GM19395 (cell line): Measurements from ENCODE around the gene APBB3.
"Not testable (repeated sequence)": the region's sequence is repeated elsewhere in the genome, so short reads cannot be mapped to it uniquely, and the experiment has no call there.

Source experiments
- ATAC-seq: cut with Tn5 transposase; IDR thresholded peaks from one replicate; pipeline ENCODE4 v1.9.1; 2021; ENCODE audit warnings: mild to moderate bottlenecking, moderate library complexity; ENCODE audit not compliant: unreplicated experiment

Gene APBB3, protein sequence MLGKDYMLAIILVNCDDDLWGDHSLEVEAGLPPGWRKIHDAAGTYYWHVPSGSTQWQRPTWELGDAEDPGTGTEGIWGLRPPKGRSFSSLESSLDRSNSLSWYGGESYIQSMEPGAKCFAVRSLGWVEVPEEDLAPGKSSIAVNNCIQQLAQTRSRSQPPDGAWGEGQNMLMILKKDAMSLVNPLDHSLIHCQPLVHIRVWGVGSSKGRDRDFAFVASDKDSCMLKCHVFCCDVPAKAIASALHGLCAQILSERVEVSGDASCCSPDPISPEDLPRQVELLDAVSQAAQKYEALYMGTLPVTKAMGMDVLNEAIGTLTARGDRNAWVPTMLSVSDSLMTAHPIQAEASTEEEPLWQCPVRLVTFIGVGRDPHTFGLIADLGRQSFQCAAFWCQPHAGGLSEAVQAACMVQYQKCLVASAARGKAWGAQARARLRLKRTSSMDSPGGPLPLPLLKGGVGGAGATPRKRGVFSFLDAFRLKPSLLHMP

DNA sequence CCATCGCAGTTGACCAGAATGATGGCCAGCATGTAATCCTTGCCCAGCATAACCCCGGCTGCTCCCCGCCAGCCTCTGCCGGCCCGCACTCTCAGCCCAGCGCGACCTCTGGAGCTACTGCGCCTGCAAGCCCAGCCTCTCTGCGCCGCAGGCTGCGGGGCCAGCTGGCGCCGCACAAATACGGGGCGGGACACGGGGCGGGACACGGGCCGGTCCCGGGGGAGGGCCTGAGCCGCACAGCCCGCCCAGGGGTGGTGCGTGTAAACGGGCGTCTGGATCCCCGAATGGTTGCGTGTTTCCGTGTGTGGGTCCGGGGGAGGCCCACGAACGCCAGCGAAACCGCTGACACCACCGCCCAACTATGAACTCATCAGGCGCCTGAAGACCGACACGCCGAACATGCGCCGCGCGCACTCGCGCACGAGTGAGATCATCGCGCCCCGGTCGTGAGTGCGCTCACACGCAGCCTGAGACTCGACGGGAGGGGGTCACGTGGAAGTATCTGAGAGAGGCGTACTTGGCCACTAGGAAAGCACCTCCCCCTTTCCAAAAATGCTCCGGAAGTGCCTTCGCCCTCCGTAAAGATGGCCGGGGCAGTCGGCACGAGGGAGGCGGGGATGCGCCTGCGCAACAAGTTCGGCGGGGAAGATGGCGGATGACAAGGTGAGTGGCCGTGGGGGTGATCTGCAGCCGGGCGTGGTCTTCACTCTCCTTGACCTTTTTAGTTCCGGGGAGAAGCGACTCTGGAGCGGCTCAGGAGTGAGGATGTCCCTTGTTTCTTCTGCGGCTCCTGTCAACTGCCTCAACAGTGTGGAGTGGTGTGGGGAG, at the start of gene APBB3, which contains the start of gene SLC35A4:
Gene APBB3 (minus strand): TSS at position 403 of the 828 bp plus-strand sequence. CDS start 353 bp downstream, at position 50.
Gene SLC35A4 (plus strand): TSS at position 633 of the 828 bp plus-strand sequence. CDS start 2,342 bp downstream, outside the sequence.
- peak; percentile 90 for ATAC-seq

DNA sequence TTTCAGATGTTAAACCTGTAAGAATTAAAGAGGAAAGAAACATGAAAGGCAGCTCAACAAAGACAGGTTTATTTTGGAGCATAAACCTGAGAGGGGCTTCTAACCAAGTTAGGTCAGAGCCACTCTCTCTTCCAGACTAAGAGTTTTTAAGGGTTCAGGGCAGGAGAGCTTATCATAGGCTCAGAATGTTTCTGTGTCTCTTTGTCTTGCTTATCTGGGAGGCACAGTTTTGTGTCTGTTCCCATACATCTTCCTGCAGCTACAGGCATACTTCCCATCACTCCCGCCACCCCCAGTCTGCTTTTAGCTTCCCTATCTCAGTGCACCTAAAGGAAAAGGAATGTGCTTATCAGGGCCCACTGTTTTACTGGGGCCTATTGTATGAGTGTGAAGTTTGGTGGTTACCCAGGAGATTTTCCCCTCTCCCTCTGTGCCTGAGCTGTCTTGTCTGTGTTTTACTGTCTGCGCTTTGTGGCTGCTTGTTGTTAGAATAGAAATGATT, 46.7 kb upstream of the APBB3 start:
- no peak for ATAC-seq

DNA sequence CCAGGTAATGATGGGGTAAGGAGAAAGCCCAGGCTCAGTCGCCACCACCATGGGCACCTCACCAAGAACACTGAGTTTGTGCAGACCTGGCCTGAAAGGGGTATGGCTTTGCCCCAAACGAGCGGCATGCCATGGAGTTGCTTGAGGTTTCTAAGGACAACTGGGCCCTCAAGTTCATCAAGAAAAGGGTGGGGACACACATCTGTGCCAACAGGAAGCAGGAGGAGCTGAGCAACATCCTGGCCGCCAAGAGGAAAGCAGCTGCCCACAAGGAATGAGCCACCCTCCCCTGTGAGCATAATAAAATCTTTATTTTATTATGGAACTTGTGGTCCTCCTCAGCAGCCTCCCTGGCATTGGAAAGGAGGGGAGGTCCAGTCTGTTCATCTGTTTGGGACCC, 44.7 kb upstream of the APBB3 start:
- ATAC-seq, result no peak

DNA sequence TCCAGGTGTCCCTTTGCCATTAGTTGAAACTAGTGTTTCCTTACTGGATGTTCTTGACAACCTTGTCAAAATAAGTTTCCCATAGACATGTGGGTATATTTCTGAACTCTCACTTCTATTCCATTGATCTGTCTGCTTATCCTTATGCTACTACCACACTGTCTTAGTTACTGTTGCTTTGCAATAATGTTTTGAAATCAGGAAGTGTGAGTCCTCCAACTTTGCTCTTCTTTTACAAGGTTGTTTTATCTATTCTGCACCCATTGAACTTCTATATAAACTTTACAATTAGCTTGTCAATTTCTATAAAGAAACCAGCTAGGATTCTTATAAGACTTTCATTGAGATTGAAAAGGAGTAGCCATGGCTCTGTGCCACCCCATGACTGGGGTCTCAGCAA, 44.3 kb upstream of the APBB3 start:
- no peak for ATAC-seq

DNA sequence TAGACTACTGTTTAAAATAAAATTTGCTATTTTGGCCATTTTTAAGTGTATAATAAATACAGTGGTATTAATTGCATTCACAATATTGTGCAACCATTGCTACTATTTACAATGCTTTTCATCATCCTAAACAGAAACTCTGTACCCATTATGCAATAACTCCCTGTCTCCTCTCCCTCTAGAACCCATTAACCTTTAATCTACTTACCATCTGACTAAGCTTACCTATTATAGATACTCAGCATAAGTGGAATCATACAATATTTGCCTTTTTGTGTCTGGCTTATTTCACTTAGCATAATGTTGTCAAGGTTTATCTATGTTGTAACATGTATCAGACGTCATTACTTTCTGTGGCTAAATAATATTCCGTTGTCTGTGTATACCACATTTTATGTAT, 42.6 kb upstream of the APBB3 start:
- no peak for ATAC-seq

DNA sequence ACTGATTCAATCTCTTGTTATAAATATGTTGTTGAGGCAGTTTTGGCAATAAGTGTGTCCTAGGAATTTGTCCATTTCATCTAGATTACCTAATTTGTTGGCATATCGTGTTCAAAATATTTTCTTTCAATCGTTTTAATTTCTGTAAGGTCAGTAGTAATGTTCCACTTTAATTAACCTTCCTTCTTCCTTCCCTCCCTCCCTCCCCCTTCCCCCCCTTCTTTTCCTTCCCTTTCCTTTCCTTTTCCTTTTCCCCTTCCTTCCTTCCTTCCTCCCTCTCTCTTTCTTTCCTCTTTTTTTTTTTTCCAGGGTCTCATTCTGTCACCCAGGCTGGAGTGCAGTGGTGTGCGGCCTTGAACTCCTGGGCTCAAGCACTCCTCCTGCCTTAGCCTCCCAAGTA, 41.5 kb upstream of the APBB3 start:
- ATAC-seq, result no peak

DNA sequence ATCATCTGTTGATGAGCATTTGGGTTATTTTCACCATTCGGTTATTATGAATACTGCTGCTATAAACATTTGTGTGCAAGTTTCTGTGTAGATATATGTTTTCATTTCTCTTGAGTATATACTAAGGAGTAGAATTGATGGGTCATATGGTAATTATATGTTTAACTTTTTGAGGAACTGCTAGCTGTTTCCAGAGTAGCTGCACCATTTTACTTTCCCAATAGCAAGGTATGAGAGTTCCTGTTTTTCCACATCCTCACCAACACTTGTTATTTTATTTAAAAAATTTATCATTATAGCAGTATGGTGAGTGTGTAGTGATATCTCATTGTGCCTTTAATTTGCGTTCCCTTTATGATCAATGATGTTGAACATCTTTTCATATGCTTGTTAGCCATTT, 39.3 kb upstream of the APBB3 start:
- no peak for ATAC-seq

DNA sequence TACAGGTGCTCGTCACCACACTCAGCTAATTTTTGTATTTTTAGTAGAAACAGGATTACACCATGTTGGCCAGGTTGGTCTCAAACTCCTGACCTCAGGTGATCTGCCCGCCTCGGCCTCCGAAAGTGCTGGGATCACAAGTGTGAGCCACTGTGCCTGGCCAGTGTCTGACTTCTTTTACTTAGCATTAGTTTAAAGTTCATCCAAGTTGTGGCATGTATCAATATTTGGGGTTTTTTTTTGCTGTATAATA, 39.0 kb upstream of the APBB3 start:
- ATAC-seq, result not testable (repeated sequence)

DNA sequence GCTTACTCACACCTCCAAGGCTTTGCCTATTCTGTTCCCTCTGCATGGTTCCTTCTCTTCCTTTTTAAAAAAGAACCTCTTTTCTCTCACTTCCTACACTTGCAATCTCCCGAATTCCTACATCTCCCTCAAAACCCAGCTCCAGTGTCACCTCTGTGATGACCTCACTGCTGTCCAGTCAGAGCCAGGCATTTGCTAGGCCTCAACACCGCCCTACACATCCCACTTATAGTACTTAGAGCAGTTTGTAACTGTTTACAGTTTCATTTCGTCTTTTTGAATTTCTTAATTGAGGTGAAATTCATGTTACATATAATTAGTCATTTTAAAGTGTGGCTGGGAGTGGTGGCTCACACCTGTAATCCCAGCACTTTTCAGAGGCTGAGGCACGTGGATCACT, 37.7 kb upstream of the APBB3 start:
- ATAC-seq, result no peak

DNA sequence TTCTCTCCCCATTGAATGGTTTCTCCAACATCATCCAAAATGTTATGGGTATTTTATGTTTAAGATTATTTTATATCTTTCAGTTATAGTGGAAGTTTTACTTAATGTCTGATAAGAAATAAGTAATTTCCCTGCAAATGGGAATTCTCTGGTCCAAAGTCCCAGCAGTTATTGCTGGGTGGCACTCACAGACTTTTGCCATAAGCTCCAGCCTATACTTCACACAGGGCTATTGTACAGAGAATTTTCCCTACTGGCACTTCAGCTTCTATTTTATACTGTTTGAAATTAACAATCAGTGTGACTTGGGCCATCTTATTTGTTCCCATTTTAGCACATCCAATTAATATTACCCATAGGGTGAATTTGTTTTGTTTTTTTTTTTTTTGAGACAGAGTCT, 35.7 kb upstream of the APBB3 start:
- ATAC-seq, result no peak

DNA sequence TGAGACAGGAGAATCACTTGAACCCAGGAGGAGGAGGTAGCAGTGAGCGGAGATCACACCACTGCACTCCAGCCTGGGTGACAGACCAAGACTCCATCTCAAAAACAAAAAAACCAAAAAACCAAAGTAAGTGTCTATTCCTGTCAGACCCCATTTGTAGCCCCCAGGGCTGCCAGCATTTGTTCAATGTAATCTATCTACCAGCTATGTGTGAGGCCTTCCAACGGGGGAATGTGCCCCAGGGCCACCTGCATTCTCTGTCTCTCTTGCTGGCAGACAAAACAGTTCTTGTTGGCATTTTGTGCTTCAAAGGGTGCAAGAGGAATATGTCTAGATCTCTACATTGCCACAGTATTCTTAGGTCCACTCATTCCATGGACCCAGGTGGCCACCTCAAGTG, 34.4 kb upstream of the APBB3 start:
- no peak for ATAC-seq

DNA sequence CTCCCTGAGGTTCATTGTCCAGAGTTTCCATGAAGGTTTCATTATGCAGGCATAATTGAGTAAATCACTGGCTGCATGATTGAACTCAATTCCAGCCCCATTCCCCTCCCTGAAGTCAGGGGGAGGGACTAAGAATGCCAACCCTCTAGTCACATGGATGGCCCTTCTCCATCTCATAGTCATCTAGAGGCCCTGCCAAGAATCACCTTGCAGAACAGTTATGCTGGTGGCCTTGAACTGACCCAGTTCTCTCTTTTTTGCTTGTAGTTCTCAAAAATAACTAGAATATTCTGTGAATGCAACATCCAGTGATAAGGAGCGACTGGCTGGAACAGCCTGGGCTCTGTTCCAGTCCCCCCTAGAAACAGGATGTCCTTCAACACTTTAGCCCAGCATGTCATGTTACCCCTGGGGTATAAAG, 31.9 kb upstream of the APBB3 start:
- no peak for ATAC-seq

DNA sequence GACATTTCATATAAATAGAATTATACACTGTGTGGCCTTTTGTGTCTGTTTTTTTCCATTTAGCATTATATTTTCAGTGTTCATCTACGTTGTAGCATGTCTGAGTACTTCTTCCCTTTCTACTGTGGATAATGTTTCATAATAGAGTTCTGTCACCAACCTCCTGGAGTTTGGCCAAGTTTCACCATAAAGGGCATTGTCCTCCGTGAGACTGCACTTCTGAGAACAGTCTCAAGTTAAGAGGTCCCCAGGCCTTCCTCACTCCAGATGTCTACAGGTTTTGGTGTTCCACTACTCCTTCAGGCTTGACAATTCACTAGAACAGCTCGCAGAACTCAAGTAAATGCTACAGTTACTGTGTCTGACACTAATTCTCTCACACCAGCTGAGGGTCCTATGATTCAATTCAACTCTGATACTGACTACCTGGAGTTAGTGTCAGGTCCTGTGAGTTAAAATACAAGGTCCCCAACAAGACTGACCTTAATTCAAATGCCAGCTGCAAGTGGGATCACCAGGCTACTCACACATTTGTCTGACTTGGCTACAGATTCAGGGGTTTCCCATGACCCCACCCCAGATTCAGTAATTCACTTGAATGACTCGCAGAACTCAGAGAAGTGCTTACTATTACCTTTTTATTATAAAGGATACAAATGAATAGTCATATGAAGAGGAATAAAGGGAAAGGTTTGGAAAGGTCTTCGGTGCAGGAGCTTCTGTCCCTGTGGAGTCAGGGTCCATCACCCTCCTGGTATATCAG, 31.3 kb upstream of the APBB3 start:
- no peak for ATAC-seq

DNA sequence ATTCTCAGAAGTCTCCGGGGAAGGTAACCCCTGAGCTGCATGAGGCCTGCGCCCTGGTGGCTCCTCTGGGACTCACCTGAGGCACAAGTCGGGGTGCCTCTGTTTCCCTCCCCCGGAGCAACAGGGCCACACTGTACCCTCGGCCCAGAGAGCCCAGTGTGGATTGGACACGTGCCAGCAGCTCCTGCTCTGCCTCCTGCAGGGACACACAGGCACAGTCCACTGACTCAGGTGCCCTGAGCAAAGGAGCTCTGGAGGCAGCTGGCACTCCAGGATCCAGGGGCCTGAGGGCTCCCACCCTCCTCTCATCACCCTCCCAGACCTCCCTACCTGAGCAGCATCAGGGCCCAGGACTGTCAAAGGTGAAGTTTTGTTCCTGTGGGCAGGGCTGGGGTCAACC, 29.8 kb upstream of the APBB3 start:
- no peak for ATAC-seq

DNA sequence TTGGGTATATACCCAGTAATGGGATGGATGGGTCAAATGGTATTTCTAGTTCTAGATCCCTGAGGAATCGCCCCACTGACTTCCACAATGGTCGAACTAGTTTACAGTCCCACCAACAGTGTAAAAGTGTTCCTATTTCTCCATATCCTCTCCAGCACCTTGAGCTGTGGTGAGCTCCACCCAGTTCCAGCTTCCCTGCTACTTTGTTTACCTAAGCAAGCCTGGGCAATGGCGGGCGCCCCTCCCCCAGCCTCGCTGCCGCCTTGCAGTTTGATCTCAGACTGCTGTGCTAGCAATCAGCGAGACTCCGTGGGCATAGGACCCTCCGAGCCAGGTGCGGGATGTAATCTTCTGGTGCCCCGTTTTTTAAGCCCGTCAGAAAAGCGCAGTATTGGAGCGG, 28.7 kb upstream of the APBB3 start:
- ATAC-seq, result not testable (repeated sequence)

DNA sequence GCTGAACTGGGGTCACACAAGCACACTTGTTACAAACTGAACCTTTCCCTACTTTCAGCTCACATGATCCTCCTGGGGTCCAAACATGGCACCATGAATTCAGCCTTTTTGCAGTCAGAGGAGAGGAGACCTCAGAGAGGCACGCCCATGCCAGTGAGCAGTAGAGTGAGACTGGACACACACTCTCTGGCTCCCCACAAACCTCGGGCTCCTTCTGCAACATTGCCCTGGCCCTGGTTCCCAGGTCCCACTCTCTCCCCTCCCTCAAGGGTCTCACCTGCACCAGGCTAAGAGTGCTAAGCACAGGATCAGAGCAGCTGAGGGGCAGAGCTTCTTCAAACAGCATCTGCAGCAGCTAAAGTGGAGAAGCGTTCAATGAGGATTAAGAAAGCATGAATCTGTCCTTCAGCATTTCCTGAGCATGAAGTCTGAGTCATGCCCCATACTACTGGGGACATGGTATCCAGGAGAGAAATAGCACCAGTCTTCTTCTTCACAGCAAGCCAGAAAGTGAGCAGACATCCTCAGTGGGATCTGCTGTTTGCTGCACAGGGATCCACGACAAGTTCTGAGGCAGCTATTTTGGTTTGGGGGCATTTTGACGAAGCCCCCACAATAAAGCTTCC, 27.5 kb upstream of the APBB3 start:
- no peak for ATAC-seq

DNA sequence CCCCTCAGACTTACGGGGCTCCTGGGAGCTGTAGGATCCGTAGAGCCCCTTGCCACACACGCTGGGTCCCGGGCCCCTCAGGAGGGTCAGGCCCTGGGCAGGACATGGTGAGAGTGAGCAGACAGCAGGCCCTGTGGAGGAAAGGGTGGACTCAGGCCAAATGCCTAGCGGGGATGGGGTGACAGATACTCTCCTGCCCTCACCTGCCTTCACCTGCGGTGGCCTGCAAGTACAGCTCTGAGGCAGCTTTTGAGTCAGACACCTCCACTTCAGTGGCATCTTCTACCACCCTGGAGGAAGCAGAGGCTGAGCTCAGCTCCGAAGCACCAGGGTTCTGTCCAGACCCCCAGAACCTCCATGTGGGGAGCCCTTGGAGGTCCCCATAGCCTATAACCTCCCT, 26.5 kb upstream of the APBB3 start:
- ATAC-seq, result no peak

DNA sequence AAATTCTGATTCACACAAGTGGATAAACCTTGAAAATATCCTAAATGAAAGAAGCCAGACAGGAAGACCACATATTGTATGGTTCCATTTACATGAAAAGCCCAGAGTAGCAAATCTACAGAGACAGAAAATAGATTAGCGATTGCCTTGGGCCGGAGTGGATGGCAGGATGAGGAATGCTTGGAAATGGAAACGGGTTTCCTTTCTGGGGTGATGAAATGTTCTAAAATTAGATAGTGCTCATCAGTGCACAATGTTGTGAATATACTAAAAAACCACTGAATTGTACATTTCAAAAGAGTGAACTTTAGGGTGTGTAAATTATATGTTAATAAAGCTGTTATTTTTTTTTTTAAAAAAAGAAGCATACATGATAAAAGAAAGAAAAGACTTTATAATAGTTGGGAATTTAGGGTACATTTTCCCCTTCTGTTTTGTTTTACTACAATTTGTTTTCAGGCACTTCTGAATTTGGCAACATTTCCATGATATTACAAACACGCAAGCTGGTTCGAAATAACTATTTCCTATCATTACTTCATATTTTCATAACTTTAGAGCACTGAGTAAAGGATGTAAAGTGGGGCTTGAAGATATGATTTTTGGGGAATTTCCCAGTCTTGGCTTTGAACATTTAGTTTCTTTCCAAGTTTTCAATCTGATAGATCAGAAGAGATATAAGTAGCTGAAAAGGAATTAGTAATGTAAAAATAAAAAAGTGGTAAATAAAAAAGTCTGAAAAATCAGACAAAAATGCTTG, 24.1 kb upstream of the APBB3 start:
- no peak for ATAC-seq

DNA sequence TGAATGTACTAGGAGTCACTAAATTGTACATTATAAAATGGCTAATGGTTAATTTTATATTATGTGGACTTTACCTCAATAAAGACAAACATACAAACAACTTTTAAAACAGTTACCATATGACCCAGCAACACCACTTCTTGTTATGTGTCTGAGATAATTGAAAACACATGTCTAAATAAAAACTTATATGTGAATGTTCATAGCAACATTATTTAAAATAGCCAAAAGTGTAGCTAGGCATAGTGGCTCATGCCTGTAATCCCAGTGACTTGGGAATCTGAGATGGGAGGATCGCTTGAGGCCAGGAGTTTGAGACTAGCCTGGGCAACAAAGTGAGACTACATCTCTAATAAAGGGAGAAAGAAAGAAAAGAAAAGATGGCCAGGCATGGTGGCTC, 23.1 kb upstream of the APBB3 start:
- ATAC-seq, result no peak

DNA sequence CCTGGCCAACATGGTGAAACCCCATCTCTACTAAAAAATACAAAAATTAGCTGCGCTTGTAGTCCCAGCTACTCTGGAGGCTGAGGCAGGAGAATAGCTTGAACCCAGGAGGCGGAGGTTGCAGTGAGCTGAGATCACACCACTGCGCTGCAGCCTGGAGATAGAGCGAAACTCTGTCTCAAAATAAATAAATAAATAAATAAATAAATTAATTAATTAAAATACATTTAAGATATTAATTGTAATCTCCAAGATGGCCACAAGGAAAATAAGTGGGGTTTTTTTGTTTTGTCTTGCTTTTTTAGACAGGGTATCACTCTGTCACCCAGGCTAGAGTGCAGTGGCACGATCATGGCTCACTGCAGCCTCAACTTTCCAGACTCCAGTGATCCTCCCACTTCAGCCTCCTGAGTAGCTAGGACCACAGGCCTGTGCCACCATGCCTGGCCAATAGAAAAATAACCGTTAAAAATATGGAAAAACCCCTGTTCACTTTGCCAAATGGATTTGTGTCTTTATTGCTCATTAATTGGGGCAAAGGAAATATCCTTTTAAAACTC, 14.9 kb upstream of the APBB3 start:
- ATAC-seq, result not testable (repeated sequence)
